ENCODE measurements around the gene HLA-DRB1.

- TF ChIP-seq CTCF (IDR thresholded peaks at IDR 0.05) (no peak), EHMT2 (IDR thresholded peaks at IDR 0.05; ENCODE audit: low read depth) (no peak), POLR2A (IDR thresholded peaks at IDR 0.05; ENCODE audit: low read length) (no peak), ZSCAN20 (CRISPR knock-in tag; IDR thresholded peaks at IDR 0.05) (no peak), RARB (CRISPR knock-in tag; IDR thresholded peaks at IDR 0.05) (no peak), RCOR1 (IDR thresholded peaks at IDR 0.05; ENCODE audit: low read depth, low read length) (no peak)
- TF ChIP-seq, protein P1, sequence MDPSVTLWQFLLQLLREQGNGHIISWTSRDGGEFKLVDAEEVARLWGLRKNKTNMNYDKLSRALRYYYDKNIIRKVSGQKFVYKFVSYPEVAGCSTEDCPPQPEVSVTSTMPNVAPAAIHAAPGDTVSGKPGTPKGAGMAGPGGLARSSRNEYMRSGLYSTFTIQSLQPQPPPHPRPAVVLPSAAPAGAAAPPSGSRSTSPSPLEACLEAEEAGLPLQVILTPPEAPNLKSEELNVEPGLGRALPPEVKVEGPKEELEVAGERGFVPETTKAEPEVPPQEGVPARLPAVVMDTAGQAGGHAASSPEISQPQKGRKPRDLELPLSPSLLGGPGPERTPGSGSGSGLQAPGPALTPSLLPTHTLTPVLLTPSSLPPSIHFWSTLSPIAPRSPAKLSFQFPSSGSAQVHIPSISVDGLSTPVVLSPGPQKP (IDR thresholded peaks at IDR 0.05; ENCODE audit: low read depth, low read length): no peak
Observed at GRCh38 chr6:32607988-32608298, 18.3 kb upstream of the HLA-DRB1 start.

Data from A549 (cell line).